Gastrocnemius medialis (tissue), 4 donors: ENCODE measurements around the gene VIM. TPM values are rescaled to one million over a fixed set of nuclear protein-coding genes. Genes with fewer than 3 reads are reported as not detected.

Source experiments
- ATAC-seq, 2 donors: fragments of 150-250 bp; one replicate each; pipeline ENCODE4 v1.9.1; 2016
- DNase-seq, 2 donors: peaks; one replicate each; pipeline ENCODE4 v3.0.0-alpha.2; 2019
- H3K27ac ChIP-seq, 4 donors: fragments of 200-600 bp; sonication (generic); 1 replicate in 1 of 4; 2 replicates in 3 of 4; pipeline ENCODE4 v1.5.1; 2016 to 2018; ENCODE audit warnings: mild to moderate bottlenecking in 2 of 4, moderate library complexity in 1 of 4
- H3K27me3 ChIP-seq, 3 donors: fragments of 200-600 bp; sonication (generic) in 2 of 3; 1 replicate in 1 of 3; 2 replicates in 2 of 3; pipeline versions ENCODE4 v1.5.1 to v1.6.0; 2016 to 2019; ENCODE audit warnings: mild to moderate bottlenecking in 1 of 3, moderate library complexity in 1 of 3
- H3K36me3 ChIP-seq, 2 donors: fragments of 200-600 bp; sonication (generic) in 1 of 2; one replicate each; pipeline ENCODE4 v1.5.1; 2017 to 2018
- H3K4me1 ChIP-seq, 2 donors: fragments of 200-600 bp; sonication (generic) in 1 of 2; one replicate each; pipeline ENCODE4 v1.5.1; 2016 to 2017; ENCODE audit warnings: mild to moderate bottlenecking in 2 of 2
- H3K4me3 ChIP-seq, 4 donors: fragments of 200-600 bp; sonication (generic) in 3 of 4; 1 replicate in 1 of 4; 2 replicates in 3 of 4; pipeline ENCODE4 v1.5.1; 2016 to 2019; ENCODE audit warnings: mild to moderate bottlenecking in 2 of 4
- H3K9me3 ChIP-seq, 3 donors: fragments of 200-600 bp; sonication (generic) in 2 of 3; 1 replicate in 1 of 3; 2 replicates in 2 of 3; pipeline ENCODE4 v1.5.1; 2016 to 2019
- CTCF ChIP-seq, 5 experiments: fragments of 450-650 bp in 3 of 5; fragments of 200-600 bp in 2 of 5; sonication (generic) in 2 of 5; IDR thresholded peaks in 4 of 5; conservative IDR thresholded peaks in 1 of 5; 1 replicate in 4 of 5; 2 replicates in 1 of 5; pipeline ENCODE4 v1.5.1; 2016 to 2019; ENCODE audit warnings: antibody characterized with exemption in 5 of 5, mild to moderate bottlenecking in 3 of 5, moderate library complexity in 3 of 5
- POLR2A ChIP-seq, 2 donors: fragments of 450-650 bp; IDR thresholded peaks; one replicate each; pipeline ENCODE4 v1.6.1; 2017; ENCODE audit warnings: antibody characterized with exemption in 2 of 2, mild to moderate bottlenecking in 2 of 2, moderate library complexity in 2 of 2
- in situ Hi-C, 4 donors: fragments of 200-750 bp; cut with MboI; loops; one replicate each; pipeline versions ENCODE4 v1.15.0 to v1.8.0; 2017; ENCODE audit warnings: low sequenced_read_pairs in 4 of 4
- intact Hi-C: fragments of 100-400 bp; cut with DNase I; formaldehyde crosslinking; loops from one replicate; pipeline ENCODE4 v1.15.1; 2023; ENCODE audit warnings: low total_unique reads
- total RNA-seq, 4 donors: library from RNA; depleted of rRNA; stranded (reverse); fragments of >200 nt; gene quantifications; one replicate each; pipeline versions ENCODE4 v1.1.0 to v1.2.3, GENCODE V29; 2016

The VIM gene
- total RNA-seq, 4 donors from 2014 or later: 355 to 835 (median 589) TPM

GRCh38 chr10:17237915-17238444 lies 9.9 kb downstream of the VIM start:
- no peak overlapping the region for H3K27ac ChIP-seq
- in situ Hi-C loops: no loop called here

GRCh38 chr10:17238445-17239291 lies 10.6 kb downstream of the VIM start:
- Histone ChIP-seq H3K27ac (no peak overlapping the region), H3K4me3 (no peak overlapping the region), H3K27me3 (peaks cover 0 to 11% (median 5%) of the 10 kb centered on the region in 3 donors), H3K36me3 (peaks cover 0 to 12% of the 10 kb centered on the region in 2 donors), H3K9me3 (no peaks in the 10 kb centered on the region), H3K4me1 (peaks cover 19 to 23% of the 10 kb centered on the region in 2 donors)
- ATAC-seq (no peak), DNase-seq (no peak)
- no peak for TF ChIP-seq CTCF (IDR thresholded peaks at IDR 0.05 in 4 of 5, conservative IDR thresholded peaks at IDR 0.05 in 1 of 5)
- no peak for TF ChIP-seq POLR2A (IDR thresholded peaks at IDR 0.05)
- intact Hi-C loops (no loop called here), in situ Hi-C loops (no loop called here)

More at GRCh38 chr10:17237915-17238444, 9.9 kb downstream of the VIM start:
- DNase-seq (no peak), ATAC-seq (no peak)
- Histone ChIP-seq H3K36me3 (peaks cover 0 to 12% of the 10 kb centered on the region in 2 donors), H3K9me3 (no peaks in the 10 kb centered on the region), H3K27me3 (peaks cover 0 to 18% (median 10%) of the 10 kb centered on the region in 3 donors), H3K4me1 (peaks cover 25 to 28% of the 10 kb centered on the region in 2 donors), H3K4me3 (no peak overlapping the region)
- intact Hi-C loops: no loop called here
- TF ChIP-seq POLR2A (IDR thresholded peaks at IDR 0.05) (no peak), CTCF (IDR thresholded peaks at IDR 0.05 in 4 of 5, conservative IDR thresholded peaks at IDR 0.05 in 1 of 5) (no peak)

GRCh38 chr10:17239345-17240085 lies 11.5 kb downstream of the VIM start:
- intact Hi-C loops: no loop called here
- Histone ChIP-seq H3K27ac (no peak overlapping the region), H3K36me3 (peaks cover 0 to 5% of the 10 kb centered on the region in 2 donors), H3K27me3 (peaks cover 0 to 4% (median 0%) of the 10 kb centered on the region in 3 donors), H3K4me3 (no peak overlapping the region), H3K9me3 (no peaks in the 10 kb centered on the region), H3K4me1 (peaks cover 15 to 19% of the 10 kb centered on the region in 2 donors)
- TF ChIP-seq POLR2A (IDR thresholded peaks at IDR 0.05) (no peak), CTCF (IDR thresholded peaks at IDR 0.05 in 4 of 5, conservative IDR thresholded peaks at IDR 0.05 in 1 of 5) (no peak)
- no peak for DNase-seq
- in situ Hi-C loops: no loop called here
- ATAC-seq: no peak

- DNase-seq (no peak), ATAC-seq (no peak)
- Histone ChIP-seq H3K27ac (no peak overlapping the region), H3K9me3 (no peaks in the 10 kb centered on the region), H3K27me3 (peaks cover 0 to 4% (median 0%) of the 10 kb centered on the region in 3 donors), H3K36me3 (no peaks in the 10 kb centered on the region), H3K4me1 (peaks cover 15% of the 10 kb centered on the region in 2 donors), H3K4me3 (no peak overlapping the region)
- in situ Hi-C loops (no loop called here), intact Hi-C loops (no loop called here)
- TF ChIP-seq POLR2A (IDR thresholded peaks at IDR 0.05): no peak
- no peak for TF ChIP-seq CTCF (IDR thresholded peaks at IDR 0.05 in 4 of 5, conservative IDR thresholded peaks at IDR 0.05 in 1 of 5)
Observed at GRCh38 chr10:17240096-17240495, 12.1 kb downstream of the VIM start.
